Breast epithelium (tissue), 3 donors: ENCODE data around the gene TRIM15.

Source experiments
- CTCF ChIP-seq, 3 donors: fragments of 450-650 bp; IDR thresholded peaks; one replicate each; pipeline ENCODE4 v1.5.1; 2016 to 2017; ENCODE audit warnings: antibody characterized with exemption in 3 of 3, mild to moderate bottlenecking in 3 of 3, moderate library complexity in 3 of 3
- POLR2A ChIP-seq: fragments of 450-650 bp; IDR thresholded peaks from one replicate; pipeline ENCODE4 v1.6.1; 2016; ENCODE audit warnings: antibody characterized with exemption, mild to moderate bottlenecking, moderate library complexity
- POLR2AphosphoS5 ChIP-seq, 3 donors: sonication (generic); formaldehyde crosslinking; IDR thresholded peaks; one replicate each; pipeline ENCODE4 v1.6.1; 2017; ENCODE audit warnings: antibody characterized with exemption in 3 of 3

GRCh38 chr6:30163090-30163917 is at the start of gene TRIM15:
- TF ChIP-seq POLR2AphosphoS5 (IDR thresholded peaks at IDR 0.05) (no peak), CTCF (IDR thresholded peaks at IDR 0.05) (no peak), POLR2A (no peak)
